ENCODE results near the gene CNTNAP2.

Gene CNTNAP2

DNA sequence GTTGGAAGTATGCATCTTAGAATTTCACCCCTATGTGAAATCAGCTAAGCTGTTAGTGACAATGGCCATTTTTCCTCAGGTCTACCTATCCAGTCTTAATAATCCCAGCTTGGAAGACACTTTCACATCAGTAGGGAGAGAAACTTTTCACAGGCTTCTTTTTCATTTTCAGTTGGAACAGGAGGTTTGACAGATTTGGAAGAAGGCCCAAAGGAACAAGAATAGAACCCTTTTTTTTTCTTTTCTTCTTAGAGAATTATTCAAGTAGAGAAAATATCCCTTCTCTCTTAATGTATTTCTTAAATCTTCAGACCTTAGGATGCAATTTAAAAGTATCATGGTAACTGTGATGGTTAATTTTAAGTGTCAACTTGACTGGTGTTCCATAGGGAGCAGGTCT is 2063.5 kb downstream of the CNTNAP2 start:
- DNase-seq = no peak

DNA sequence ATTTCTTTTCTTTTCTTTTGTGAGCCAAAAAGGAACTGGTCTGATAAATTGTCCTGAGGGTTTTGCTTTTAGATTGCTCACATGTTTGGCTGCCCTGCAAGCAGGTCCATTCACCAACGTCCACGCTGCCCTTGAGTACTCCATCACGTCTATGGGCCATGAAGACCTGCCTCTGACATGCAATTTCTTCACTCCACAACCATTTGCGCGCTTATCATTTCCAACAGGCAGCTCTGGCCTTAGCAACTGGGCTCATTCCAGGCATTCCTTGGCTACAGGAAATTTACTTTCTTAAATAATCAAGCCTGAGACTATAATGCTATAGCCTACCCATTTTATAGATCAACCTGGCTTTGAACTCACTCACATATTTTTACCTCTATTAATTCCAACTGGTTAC is 2065.7 kb downstream of the CNTNAP2 start:
- no peak for DNase-seq

DNA sequence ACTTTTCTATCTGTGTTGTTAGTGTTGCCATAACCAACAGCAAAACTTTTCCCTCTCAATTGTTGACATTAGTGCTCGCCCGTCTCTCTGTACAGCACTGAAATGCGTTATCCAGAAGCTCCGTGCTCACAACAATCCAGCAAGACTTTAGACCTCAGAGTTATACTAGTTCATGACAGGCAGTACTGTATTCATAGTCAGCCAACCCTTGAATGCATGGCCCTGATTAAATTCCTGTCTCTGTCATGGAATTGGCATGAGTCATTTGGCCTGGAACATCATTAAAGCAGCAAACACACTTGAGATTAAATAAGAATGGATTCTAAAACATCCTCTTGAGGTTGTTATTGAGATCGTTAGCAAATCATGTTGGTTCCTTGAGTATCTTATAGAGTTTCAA is 2068.4 kb downstream of the CNTNAP2 start:
- no peak for DNase-seq

DNA sequence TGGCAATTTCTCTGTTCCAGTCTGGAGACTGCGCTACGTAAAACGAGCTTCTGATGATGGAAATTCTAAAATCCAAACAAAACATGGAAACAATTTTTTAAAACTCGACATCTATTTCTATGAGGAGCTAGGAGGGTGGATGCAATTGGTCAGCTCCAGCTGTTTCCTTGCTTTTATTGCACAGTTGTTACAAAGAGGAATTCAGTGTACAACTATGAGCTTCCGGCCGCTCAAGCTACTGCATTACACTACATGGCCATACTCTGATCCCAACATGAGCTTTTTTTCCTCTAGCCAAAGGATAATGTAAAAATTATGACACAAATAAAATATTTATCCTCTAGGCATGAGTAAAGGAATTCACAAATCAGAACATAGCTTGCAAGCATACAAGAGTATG is 2070.9 kb downstream of the CNTNAP2 start:
- no peak for DNase-seq

DNA sequence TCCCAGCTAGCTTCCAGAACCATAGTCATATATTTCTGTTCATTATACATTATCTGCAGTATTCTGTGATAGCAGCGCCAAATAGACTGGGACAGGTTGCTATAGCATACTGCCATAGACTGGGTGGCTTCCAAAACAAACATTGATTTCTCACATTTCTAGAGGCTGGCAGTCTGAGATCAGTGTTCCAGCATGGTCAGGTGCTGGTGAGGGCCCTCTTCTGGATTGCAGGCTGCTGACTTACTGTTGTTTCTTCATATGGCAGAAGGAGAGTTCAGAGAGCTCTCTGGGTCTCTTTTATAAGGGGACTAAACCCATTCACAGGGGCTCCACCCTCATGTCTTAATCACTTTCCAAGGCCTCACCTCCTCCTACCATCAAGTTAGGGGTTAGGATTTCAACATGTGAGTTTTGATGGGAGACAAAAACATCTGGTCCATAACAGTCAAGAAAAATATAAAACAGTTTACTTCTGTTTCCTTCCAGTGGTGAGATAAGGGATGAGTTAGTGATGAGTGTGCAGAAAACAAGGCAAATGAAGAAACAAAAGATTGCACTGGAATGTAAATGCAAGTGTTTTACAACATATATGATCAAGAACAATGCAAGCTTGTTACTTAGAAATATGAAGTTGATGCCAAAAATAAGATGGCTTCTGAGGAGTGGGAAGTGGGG is 2074.9 kb downstream of the CNTNAP2 start:
- no peak for DNase-seq

DNA sequence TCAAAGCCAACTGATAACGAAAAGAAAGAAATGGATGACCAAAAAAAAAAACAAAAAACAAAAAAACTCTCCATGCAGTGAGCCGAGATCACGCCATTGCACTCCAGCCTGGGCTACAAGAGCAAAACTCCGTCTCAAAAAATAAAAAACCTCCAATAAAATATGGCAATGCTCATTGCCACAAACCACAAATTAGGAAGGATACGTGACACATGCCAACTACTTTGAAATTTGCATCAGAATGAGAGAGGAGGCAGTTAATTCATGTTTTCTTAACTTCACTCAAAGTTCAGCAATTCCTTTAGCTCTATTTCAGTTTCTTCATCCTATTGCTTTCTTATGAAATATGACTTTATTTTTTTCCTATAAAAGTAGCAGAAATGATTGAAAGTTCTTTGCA is 2075.9 kb downstream of the CNTNAP2 start:
- DNase-seq = no peak

DNA sequence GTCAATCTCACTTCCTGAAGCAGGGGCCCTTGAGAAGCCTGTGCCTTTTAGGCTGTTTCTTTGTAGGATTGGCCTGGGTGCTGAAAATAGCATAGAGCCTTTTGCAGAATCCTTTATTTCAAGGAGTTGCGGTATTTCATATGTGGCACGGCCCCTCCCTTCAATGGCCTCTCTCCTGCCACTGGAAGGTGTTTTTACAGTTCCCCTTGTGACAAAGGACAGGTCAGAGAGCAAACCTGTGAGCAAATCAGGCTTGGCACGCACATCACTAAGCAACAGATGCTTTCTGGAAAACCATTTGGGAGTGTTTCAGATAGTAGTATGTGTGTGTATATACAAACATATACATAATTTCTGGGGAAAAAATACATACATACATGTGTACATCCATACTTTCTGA is 2085.4 kb downstream of the CNTNAP2 start:
- no peak for DNase-seq

DNA sequence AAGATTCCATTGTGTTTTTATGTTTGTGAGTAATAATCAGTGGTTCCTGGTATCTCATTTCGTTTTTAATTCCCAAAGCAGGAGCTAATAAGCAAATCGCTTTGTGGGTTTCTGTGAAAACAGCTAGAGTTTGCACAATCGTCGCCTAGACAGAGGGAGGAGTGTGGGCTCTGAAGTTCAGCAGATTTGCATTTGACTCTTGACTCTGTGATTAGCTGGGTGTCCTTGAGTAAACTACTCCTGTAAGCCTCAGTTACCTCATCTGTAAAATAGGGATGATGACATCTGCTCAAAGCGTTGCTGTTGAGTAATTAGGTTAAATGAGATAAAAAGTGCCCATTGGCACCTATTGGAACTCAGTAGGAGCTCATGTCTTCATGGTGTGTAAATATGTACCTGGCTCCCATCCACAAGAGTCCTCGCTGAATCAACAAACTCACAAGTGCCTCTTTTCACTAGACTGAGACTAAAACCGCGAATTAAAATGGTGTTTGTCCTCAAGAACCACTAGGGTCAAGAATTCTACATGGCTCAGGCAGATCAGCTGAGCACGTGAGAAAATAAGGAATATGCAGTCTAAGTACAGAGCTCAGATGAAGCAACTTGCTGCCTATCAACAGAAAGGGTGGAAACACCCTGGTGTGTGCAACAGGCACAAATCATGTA is 2088.2 kb downstream of the CNTNAP2 start:
- DNase-seq = no peak

DNA sequence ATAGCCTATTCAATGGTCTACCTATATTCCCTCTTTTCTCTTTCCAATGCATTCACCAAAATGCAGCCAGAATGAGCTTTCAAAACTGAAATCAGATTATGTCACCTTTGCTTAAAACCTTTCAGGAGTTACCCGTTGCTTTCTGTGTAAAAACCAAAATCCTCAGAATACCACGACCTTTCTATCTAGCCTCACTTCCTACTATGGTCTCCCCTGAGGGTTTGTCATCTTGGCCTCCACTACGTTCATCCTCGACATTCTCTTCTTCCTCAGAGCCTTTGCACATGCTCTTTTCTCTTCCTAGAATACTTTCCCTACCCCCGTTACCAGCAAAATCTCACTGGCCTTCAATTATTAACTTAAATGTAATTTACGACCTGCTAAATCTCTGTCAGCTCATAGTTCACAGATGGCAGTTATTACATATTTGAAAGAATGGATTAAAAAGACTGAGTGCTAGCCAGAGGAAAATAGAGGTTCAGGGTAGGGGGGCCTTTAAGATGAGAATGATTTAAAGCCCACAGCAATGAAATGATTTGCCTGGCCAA is 2093.1 kb downstream of the CNTNAP2 start:
- no peak for DNase-seq

DNA sequence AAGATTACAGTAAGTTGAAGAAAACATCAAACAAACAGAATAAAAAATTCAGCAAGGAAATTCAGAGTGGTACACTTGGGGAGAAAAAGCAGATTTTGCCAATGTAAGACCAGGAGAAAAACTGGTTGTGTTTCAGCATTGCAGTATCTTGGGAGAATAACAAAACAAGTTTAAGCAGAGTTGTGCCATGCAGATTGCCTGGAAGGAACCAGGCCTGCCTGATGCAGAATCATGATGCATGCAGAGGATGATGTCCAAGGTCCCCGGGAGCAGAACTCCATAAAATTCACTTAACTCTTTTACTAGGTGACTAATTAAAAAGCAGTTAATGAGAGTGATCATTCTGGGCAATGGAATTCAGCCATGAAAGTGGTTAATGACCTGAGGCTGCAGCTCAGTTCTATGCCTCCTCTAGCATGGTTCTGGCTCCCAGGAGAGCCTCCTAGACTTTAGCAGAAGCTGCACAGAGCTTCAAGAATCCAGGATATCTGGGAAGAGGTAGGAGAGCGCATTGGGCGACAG is 2094.3 kb downstream of the CNTNAP2 start:
- no peak for DNase-seq

DNA sequence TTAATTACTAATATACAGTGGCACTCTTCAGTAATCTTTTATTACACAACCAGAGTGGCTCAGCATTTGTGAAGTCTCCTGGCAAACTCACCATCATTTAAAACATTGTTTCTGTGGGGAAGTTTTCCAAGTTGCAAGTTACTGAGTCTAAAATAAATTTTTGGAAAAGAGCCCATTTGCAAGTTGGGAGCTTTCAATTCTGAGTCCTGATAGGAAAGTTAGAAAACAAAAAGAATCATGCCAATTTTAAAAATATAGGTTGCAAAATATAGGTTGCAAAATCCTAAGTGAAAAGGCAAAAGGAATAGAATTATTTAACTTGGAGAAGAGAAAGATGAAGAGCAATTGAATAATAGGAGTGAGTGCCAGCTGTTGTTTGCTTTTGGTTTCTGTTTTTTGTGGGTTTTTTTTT is 2095.1 kb downstream of the CNTNAP2 start:
- no peak for DNase-seq

DNA sequence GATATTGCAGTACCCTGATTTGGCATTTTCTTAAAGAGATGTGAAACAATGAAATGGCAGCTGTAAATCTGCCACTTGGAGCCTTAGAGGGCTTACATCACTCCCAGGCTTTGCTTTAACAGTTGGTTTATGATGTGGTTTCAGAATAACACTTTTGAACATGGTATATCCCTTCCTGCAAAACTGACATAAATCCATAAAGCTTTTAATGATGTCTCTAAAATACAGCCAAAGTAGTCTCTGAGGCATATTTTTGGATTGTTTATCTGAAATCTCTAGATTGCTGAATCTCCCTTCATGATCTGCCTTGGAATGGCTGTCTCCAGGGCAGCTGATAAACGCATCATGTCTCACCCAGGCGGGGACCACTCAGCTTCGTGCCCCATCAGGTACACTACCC is 2096.1 kb downstream of the CNTNAP2 start:
- DNase-seq = no peak

DNA sequence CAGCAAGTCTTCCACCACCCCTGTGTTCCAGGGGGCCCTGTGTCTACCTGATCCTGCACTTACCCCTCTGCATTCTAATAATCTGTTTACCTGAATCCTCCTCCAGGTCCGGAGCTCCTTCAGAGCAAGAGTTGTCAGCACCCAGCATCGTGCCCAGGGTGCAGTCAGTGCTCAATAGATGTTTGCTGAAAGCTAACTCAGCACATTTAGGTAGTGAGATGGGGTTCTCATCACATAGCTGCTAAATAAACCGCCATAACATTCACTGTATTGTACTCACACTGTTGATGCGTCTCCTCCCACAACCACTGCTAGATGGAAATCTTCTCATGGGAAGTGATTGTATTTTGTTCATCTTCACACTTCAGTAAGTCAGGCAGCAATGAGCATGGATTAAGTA is 2097.5 kb downstream of the CNTNAP2 start:
- DNase-seq = no peak

DNA sequence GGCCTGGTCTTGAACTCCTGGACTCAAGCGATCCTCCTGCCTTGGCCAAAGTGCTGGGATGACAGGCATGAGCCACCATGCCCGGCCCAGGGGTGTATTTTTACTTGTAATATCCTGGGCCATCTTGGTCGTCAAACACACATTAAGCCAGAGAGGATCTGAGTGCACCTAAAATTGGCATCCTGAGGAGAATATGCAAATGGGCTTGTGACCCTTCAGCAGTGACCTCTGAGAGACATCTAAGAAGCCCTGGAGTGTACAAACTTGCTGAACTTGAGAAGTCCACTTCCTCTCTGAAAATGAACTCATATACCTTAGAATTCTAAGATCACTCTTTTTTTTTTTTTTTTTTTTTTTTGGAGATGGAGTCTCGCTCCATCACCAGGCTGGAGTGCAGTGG is 2102.0 kb downstream of the CNTNAP2 start:
- DNase-seq = no peak

DNA sequence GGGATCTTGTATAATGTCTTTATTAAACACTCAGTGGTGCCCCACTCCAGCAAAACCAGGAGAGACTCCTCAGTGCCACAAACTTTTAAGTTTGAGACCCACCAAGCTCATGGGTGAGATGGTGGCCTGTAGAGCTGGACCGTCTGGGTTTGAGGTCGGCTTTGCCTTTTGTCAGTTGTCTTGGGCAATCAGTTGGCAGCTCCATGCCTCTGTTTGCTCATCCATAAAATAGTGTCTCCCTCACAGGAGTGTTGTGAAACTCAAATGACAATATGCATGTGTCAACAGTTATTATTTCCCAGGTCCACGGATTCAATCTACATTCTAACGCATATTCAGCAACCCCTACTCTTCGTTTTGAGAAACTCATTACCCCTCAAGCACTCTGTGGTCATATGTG is 2106.1 kb downstream of the CNTNAP2 start:
- no peak for DNase-seq

DNA sequence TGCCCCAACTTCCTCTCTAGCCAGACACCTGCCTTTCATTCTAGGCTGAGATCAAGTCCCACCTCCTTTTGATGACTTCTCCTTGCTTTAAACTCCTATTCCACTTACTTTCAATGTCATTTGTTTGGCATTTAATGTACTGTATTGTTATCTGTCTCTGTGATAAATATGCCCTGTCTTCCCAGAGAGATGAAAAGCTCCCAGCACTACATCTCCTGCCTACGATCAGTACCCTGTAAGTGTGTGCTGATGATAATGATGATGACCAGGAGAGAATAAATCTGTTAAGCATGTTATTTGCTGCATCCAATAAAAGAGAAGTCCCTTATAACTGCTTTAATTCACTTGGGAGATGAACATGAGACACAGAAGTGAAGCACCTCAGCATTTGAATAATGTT is 2106.6 kb downstream of the CNTNAP2 start:
- no peak for DNase-seq

DNA sequence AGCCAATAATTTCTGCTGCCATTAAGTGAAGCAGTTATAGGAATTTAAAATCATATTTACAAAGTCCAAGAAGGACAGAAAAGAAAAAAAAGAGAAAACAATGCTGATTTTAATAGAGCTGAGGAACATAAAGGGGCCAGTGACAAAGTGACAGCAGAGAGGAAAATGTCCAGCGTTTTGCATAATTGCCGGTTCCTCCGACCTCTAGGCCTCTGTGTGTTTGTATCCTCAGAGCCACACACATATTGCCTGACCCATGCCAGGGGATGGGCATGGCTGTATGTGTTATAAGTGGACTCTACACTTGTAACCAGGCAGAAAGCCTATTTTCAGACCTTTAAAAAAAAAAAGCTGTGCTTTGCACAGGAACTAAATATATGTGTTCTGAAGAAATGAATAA is 2107.1 kb downstream of the CNTNAP2 start:
- DNase-seq = no peak

DNA sequence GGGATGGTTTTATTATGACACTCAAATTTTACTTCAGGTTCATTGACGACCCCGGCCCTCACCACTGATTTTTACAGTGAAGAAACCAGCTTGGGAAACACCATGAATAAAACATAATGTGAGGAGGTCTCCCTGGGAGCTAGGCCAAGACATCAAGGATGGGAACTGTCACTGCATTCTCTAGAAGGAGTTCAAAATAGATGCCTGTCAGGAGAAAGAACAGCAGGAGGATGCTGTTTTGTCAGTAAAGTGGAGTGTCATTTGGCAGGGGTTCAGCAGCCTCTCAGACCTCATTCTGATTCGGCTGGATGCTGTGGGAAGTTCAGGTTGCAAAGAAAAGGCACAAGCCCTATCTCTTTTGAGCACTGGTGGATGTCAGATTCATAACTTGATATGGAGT is 2113.7 kb downstream of the CNTNAP2 start:
- DNase-seq = no peak

DNA sequence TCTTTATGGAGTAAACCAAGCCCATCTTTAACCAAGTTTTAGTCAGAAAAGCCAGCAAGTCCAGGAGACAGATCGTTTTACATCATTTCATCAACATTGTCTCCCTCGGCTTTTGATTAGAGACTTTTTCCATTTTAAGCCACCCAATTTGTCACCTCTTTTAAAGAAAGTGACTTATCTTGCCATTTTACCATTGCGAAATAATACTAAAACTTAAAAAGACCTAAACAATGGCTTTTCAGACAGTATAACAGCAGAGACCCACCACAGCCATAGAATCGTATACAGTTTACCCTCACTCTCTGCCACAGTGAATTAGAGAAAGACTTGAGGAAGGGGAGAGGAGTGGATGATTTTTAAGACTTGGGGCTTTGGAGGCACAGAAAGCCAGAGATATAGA is 2114.3 kb downstream of the CNTNAP2 start:
- no peak for DNase-seq

DNA sequence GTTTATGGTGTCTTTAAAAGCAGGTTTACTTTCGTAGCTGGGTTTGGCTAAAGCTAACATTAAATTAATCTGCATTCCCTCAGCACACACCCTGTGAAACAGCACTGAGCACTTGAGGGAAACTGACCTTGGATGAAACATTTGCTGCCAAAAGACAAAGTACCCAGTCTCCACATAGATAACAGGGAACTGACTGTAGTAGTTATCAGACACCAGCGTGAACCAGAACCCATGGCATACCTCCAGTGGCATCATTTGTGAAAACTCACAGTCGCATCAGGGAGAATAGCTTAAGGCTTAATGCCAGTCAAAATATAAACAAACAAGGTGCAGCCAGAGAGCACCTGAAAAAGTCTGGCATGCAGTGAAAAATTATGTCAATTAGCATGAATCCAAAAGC is 2116.2 kb downstream of the CNTNAP2 start:
- DNase-seq = no peak

DNA sequence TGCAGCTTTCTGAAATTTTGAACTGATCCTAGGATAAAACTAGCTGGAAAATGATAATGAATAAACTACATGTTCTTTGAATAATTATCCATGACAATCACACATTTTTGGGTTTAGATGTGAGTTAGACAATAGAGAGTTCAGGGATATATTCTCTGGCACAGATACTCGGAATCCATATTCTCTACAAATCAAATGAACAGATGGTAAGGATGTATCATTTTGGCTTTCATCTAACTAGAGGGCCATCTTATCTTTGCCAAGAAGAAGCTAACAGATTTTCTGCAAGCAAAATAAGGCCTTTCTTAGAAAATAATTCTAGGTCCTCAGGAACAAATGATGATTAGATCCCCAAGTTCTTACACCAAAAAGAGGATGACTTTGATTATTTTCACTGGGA is 2118.1 kb downstream of the CNTNAP2 start:
- no peak for DNase-seq

DNA sequence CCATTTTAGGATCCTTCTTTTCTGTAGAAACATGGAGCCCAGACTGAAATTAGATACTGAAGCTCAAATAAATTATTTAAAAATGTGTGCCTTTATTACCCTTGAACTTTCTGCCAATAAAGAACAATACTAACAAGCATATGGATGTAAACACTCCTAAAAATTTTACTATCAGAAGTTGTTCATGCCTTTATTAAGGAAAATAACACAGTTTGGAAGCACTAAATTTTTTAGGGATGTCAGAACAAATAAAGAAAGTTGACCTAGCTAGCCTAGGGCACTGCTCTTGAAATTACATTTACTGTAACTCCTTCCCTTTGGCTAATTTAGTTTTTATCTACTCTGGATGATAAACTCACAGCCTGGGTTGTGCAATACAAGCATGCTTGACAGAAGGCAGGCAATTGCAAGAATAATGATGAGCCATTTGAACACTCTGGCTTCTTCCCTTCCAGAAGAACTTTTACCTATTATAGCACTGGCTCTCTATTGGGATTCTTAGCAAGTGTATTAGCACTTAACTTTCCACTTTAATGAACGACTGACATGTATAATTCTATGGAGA is 2122.2 kb downstream of the CNTNAP2 start:
- no peak for DNase-seq

DNA sequence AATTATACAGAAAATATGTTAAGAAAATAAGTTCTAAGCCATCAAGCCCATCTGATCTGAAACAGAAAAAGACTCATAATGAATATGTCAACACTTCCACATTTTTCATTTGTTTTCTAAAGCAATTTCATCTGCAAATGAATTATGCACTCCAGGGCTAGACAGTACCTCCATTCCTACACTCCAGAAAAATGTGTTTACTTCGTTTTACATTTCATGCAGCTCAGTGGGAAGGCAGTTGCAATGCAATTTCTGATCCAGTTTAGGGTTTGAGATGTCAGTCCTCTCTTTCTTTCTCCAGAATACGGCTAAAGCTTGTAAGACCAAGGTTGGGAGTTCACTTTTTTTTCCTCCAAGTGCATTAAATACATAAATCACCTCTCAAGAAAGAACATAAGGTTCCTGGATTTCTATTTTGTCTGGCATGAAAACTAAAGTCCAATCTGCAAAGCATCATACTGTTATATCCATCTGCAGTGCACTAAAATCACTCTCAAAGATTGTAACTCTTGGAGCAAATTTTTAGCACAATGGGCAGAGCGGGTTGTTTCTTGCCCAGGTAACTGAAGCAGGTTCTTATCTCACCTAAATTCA is 2125.2 kb downstream of the CNTNAP2 start:
- DNase-seq = no peak
